ENCODE results near the gene THTPA. TPM values are rescaled to one million over a fixed set of nuclear protein-coding genes. Genes with fewer than 3 reads are reported as not detected.

Gene THTPA, protein sequence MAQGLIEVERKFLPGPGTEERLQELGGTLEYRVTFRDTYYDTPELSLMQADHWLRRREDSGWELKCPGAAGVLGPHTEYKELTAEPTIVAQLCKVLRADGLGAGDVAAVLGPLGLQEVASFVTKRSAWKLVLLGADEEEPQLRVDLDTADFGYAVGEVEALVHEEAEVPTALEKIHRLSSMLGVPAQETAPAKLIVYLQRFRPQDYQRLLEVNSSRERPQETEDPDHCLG
- 23.4 TPM for total RNA-seq

DNA sequence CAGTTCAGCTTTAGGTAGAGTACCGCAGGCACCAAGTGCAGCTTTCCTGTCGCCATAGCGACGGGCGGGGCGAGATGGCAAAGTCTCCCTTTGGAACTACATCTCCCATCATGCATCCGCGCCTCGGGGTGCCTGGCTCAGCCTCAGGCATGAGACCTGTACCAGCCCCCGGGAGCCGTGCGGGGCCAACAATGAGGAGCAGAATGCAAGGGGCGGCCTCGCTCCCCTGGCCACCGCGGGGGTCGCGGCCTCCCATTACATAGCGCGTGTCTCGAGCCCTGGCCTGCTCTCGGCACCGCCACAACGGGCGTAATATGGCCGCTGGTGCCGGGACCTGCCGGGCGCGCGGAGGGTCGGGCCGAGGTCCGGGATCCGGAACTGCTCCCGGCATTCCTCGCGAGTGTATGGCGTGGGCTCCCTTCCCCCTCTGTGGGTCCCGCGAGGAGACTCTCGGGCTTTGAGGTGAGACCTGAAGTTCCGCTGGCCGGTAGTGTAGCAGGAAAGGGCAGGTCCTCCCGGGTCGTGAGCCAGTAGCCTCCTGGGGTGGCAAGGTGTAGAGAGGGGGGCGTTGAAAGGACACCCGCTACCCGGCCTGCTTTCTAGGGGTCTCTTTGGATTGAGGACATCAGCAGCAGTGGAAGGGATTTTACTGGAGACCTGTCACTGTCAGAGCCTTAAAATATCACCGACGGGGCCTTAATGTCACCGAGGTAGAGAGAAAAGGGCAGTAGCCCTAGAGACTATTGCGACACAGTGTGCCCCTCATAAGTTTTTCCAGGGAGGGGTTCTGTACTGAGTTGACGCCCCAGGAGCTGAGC is at the start of gene THTPA:
Gene THTPA, plus strand, starts transcription at position 390 of the 818 bp plus-strand sequence. CDS start 487 bp downstream, outside the sequence.

DNA sequence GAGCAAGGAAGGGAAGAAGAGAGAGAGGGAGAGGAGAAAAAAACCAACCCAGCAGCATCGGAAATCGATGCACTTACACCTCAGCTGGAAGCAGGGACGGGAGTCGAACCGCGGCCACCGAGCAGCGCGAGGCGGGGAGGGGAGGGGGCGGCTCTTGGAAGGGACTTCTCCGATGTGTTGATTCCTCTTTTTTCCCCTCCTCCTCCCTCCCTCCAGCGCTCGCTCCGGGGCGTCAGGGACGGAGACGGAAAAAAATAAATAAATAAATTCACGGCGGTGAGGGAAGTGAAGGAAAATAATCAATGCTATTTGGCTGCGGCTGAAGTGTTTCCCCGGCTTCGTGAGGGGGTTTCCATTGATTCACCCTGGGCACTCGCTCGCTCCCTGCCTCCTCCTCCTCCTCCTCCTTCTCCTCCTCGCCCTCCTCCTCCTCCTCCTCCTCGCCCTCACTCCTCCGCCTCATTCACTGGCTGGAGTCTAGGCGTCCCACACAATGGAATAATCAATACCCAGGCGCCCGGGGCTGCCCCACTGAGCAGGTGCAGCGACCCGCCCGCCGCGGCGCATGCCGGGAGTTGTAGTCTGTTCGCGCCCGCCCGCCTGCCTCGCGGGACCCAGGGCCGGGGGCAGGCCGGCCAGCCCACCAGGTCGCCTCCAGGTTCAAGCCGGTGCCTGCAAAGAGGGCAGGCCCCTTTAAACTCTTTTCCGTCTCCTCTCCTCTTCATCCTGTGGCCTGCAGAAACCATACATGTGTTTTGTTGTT is 4.6 kb upstream of the THTPA start, which contains the start of gene ZFHX2:
Gene ZFHX2, minus strand, starts transcription at position 500 of the 763 bp plus-strand sequence. CDS start 16,440 bp downstream, outside the sequence.

DNA sequence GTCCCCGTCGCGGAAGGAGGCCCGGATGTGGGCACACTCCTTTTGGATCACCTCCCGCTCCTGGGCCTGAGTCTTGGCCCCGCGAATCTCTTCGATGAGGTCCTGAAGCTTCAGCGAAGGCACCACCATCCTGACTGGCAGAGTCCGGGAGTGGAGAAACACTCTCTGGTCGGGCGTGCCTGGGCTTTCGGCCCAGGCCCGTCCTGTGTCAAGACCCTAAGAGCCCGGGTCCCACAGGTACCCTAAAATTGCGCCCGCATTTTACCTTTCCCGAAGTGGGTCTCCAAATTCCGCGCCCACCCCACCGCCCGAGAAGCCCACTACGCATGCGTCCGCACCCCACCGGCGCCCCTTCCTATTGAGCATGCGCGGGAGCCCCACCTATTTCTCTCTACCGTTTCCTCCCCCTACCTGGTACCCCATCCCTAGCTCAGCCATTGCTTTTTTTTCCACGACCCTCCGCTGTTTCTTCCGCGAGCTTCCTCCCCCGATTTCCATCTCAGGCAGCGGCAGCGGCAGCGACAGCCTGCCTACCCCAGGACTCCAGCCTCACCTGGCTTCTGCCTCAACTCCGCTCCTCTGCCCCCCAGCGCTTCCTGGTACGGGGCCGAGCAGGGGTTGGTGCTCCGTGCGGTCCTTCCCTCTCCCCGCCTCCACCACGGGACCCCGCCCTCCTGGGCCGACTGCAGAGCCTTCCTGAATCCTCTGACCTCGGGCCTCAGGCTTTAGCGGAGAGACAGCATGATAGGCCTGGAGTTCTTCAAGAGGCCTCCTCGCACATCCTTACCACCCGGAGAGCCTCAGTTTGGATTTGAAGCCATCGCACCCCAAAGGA is 11.3 kb downstream of the THTPA start, which contains the start of gene AP1G2:
Gene AP1G2, minus strand, starts transcription at position 606 of the 835 bp plus-strand sequence. Its CDS starts 477 bp downstream, at position 129.

DNA sequence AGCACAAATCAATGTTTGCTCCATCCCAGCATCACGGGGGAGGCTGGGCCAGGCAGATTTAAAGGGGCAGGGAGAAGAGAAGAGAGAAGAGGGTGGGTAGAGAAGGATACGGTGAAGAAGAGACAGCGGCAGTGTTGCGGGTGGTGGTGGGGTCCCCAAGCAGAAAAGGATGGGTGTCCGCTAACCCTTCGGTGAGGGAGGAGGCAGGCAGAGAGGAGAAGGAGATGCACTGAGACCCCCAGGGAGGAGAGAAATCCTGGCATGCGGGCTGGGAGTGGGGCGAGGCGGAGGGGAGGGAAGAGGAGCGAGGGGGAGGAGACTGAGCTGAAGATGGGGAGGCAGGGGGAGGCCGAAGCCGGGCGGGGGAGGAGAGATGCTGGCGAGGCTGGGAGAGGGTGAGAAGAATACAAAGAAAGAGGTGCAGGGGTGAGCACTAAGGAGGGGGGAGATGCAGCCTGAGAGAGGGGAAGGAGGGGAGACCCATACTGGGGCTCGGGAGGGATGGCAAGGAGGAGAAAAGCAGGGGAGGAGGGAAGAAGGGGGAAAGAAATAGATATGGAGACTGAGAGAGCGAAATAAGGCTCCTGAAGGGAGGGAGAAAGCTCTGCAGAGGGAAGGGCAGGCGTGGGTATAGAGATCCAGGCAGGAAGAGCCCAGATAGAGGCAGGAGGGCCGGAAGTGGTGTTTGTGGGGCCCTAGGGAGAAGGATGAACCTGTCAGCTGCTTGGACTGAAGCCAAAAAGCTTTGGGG is 22.7 kb downstream of the THTPA start, which contains the start of gene JPH4:
Gene JPH4, minus strand, starts transcription at position 231 of the 751 bp plus-strand sequence. CDS start 1,337 bp downstream, outside the sequence.

Other genes starting within 250 kb of the THTPA start
- 33.3 TPM for gene BCL2L2, start 249.4 kb upstream of the THTPA start, total RNA-seq
- gene PABPN1, start 234.8 kb upstream of the THTPA start, total RNA-seq, result 87.1 TPM
- gene SLC22A17, start 203.4 kb upstream of the THTPA start, total RNA-seq, result 81.9 TPM
- gene EFS, start 191.1 kb upstream of the THTPA start, total RNA-seq, result 35.5 TPM
- not detected for gene IL25, start 183.5 kb upstream of the THTPA start, total RNA-seq
- gene CMTM5, start 179.2 kb upstream of the THTPA start, total RNA-seq, result 3.7 TPM
- gene MYH6, start 148.0 kb upstream of the THTPA start, total RNA-seq, result 0.64 TPM
- 55.8 TPM for gene MYH7, start 120.6 kb upstream of the THTPA start, total RNA-seq
- 38.9 TPM for gene NGDN, start 86.6 kb upstream of the THTPA start, total RNA-seq
- 1.3 TPM for gene ZFHX2, start 4.5 kb upstream of the THTPA start, total RNA-seq
- 51.7 TPM for gene AP1G2, start 11.5 kb downstream of the THTPA start, total RNA-seq
- 6.2 TPM for gene JPH4, start 22.5 kb downstream of the THTPA start, total RNA-seq
- gene DHRS2, start 80.1 kb downstream of the THTPA start, total RNA-seq, result 90.6 TPM

All from metanephros (tissue), 1 donor.